Motor neuron (in vitro differentiated cells): ENCODE measurements around the gene AGFG1. TPM values are rescaled to one million over a fixed set of nuclear protein-coding genes. Genes with fewer than 3 reads are reported as not detected.

ENCODE experiments used
- ATAC-seq, 8 experiments: fragments of 200-7000 bp; cut with Tn5 transposase; replicated peaks in 6 of 8; 2 replicates each; pipeline ENCODE4 v1.8.0; 2021; ENCODE audit warnings: mild to moderate bottlenecking in 8 of 8, moderate library complexity in 8 of 8
- H3K27ac ChIP-seq, 2 donors: fragments of 250-450 bp; sonication (Bioruptor Pico); 2 replicates each; pipeline ENCODE4 v1.9.0; 2021; ENCODE audit warnings: antibody characterized with exemption in 2 of 2, mild to moderate bottlenecking in 2 of 2, moderate library complexity in 1 of 2
- H3K4me1 ChIP-seq, 2 donors: fragments of 250-450 bp; sonication (Bioruptor Pico); replicated peaks in 1 of 2; 2 replicates each; pipeline ENCODE4 v1.6.1; 2021; ENCODE audit warnings: antibody characterized with exemption in 2 of 2, mild to moderate bottlenecking in 2 of 2, moderate library complexity in 1 of 2
- H3K4me3 ChIP-seq, 5 donors: fragments of 250-450 bp; sonication (Bioruptor Pico); 2 replicates each; pipeline ENCODE4 v1.9.0; 2021; ENCODE audit warnings: antibody characterized with exemption in 5 of 5, mild to moderate bottlenecking in 5 of 5, moderate library complexity in 4 of 5
- WGBS, 10 experiments: fragments of 450-650 bp; shearing (Covaris generic); methylation state at CpG; one replicate each; pipeline ENCODE4 v1.0.0; 2022; 5-methylcytosine and 5-hydroxymethylcytosine counted together
- in situ Hi-C, 9 experiments: fragments of 400-800 bp; cut with MboI; loops; one replicate each; pipeline ENCODE4 v1.15.0; 2021; ENCODE audit warnings: low sequenced_read_pairs in 9 of 9, low pct_unique_long_range_greater_than_20kb in 2 of 9; ENCODE audit not compliant: unreplicated experiment in 9 of 9
- total RNA-seq, 8 experiments: library from RNA; unstranded; fragments of 300-600 nt; gene quantifications; 2 replicates each; pipeline versions ENCODE4 v1.2.3 to v1.2.4, GENCODE V29; 2022

Gene AGFG1
- total RNA-seq, 8 experiments from 2014 or later, result 26.2 to 65.6 (median 47.0) TPM

GRCh38 chr2:227485429-227485828 lies 13.5 kb downstream of the AGFG1 start:
- WGBS, 10 experiments, result 100% methylated on average over 1 of the region's 1 CpG; no CpG with 5 or more reads in 3 of the 10 experiments
- Histone ChIP-seq H3K27ac (no peak overlapping the region), H3K4me3 (no peak overlapping the region), H3K4me1 (no peaks in the 10 kb centered on the region)
- ATAC-seq, result no peak
- in situ Hi-C loops, result loop anchor here in 1 of 9 experiments (25.0 kb wide), 1 partner anchor 277 kb away; no protein-coding TSS in a partner anchor

- in situ Hi-C loops, result loop anchor here in 1 of 9 experiments (25.0 kb wide), 1 partner anchor 276 kb away; no protein-coding TSS in a partner anchor
- no peaks in the 10 kb centered on the region for H3K4me1 ChIP-seq
- no peak overlapping the region for H3K4me3 ChIP-seq
- no peak overlapping the region for H3K27ac ChIP-seq
- 44 to 100% (median 90%) methylated on average over 1 to 2 of the region's 2 CpGs; no CpG with 5 or more reads in 3 of the 10 experiments for WGBS, 10 experiments
- no peak for ATAC-seq
Measured at GRCh38 chr2:227486688-227487087, 14.7 kb downstream of the AGFG1 start.

GRCh38 chr2:227488045-227488444 lies 16.1 kb downstream of the AGFG1 start:
- no peak overlapping the region for H3K4me3 ChIP-seq
- H3K4me1 ChIP-seq, result no peaks in the 10 kb centered on the region
- WGBS, 10 experiments, result 71 to 100% (median 100%) methylated on average over 1 to 3 of the region's 3 CpGs; no CpG with 5 or more reads in 1 of the 10 experiments
- no peak overlapping the region for H3K27ac ChIP-seq
- in situ Hi-C loops, result loop anchor here in 1 of 9 experiments (25.0 kb wide), 1 partner anchor 274 kb away; no protein-coding TSS in a partner anchor
- ATAC-seq, result no peak

GRCh38 chr2:227491386-227491785 lies 19.4 kb downstream of the AGFG1 start:
- Histone ChIP-seq H3K27ac (no peak overlapping the region), H3K4me3 (no peak overlapping the region), H3K4me1 (no peaks in the 10 kb centered on the region)
- 67 to 100% (median 94%) methylated on average over 1 to 3 of the region's 3 CpGs for WGBS, 10 experiments
- in situ Hi-C loops, result loop anchor here in 1 of 9 experiments (25.0 kb wide), 1 partner anchor 271 kb away; no protein-coding TSS in a partner anchor
- ATAC-seq, result no peak

GRCh38 chr2:227493524-227493923 lies 21.6 kb downstream of the AGFG1 start:
- no peak for ATAC-seq
- in situ Hi-C loops, result loop anchor here in 1 of 9 experiments (25.0 kb wide), 1 partner anchor 269 kb away; no protein-coding TSS in a partner anchor
- H3K4me3 ChIP-seq, result no peak overlapping the region
- no peak overlapping the region for H3K27ac ChIP-seq
- WGBS, 10 experiments, result 55 to 100% (median 95%) methylated on average over 1 to 2 of the region's 2 CpGs; no CpG with 5 or more reads in 1 of the 10 experiments
- H3K4me1 ChIP-seq, result no peaks in the 10 kb centered on the region

GRCh38 chr2:227497158-227497557 lies 25.2 kb downstream of the AGFG1 start:
- in situ Hi-C loops, result loop anchor here in 1 of 9 experiments (25.0 kb wide), 1 partner anchor 265 kb away; no protein-coding TSS in a partner anchor
- H3K4me3 ChIP-seq, result no peak overlapping the region
- ATAC-seq, result no peak
- no peak overlapping the region for H3K27ac ChIP-seq
- WGBS, 10 experiments, result 13 to 100% (median 71%) methylated on average over 1 to 2 of the region's 2 CpGs
- no peaks in the 10 kb centered on the region for H3K4me1 ChIP-seq

GRCh38 chr2:227499627-227500300 lies 27.8 kb downstream of the AGFG1 start:
- no peak for ATAC-seq
- 75 to 100% (median 96%) methylated on average over 1 to 6 of the region's 6 CpGs; no CpG with 5 or more reads in 3 of the 10 experiments for WGBS, 10 experiments
- Histone ChIP-seq H3K4me1 (no peaks in the 10 kb centered on the region), H3K4me3 (no peak overlapping the region), H3K27ac (no peak overlapping the region)
- in situ Hi-C loops, result loop anchor here in 1 of 9 experiments (25.0 kb wide), 1 partner anchor 263 kb away; no protein-coding TSS in a partner anchor

GRCh38 chr2:227500301-227500630 lies 28.3 kb downstream of the AGFG1 start:
- no peak for ATAC-seq
- Histone ChIP-seq H3K27ac (no peak overlapping the region), H3K4me1 (no peaks in the 10 kb centered on the region), H3K4me3 (no peak overlapping the region)
- WGBS, 10 experiments, result 86 to 100% (median 100%) methylated on average over 1 of the region's 1 CpG; no CpG with 5 or more reads in 3 of the 10 experiments
- in situ Hi-C loops, result no loop called here

- 83 to 100% (median 98%) methylated on average over 1 to 5 of the region's 5 CpGs; no CpG with 5 or more reads in 7 of the 10 experiments for WGBS, 10 experiments
- in situ Hi-C loops, result no loop called here
- ATAC-seq, result no peak
- Histone ChIP-seq H3K4me3 (no peak overlapping the region), H3K4me1 (peaks cover 0 to 4% of the 10 kb centered on the region in 2 donors), H3K27ac (no peak overlapping the region)
Measured at GRCh38 chr2:227503433-227504406, 31.8 kb downstream of the AGFG1 start.

GRCh38 chr2:227504700-227505099 lies 32.7 kb downstream of the AGFG1 start:
- peak in 2 of 8 experiments; percentile 32 to 37 for ATAC-seq
- in situ Hi-C loops, result no loop called here
- H3K4me1 ChIP-seq, result peaks cover 0 to 4% of the 10 kb centered on the region in 2 donors
- no peak overlapping the region for H3K27ac ChIP-seq
- H3K4me3 ChIP-seq, result no peak overlapping the region
- WGBS, 10 experiments, result 35 to 100% (median 87%) methylated on average over 1 to 3 of the region's 3 CpGs; no CpG with 5 or more reads in 1 of the 10 experiments

- no peak for ATAC-seq
- in situ Hi-C loops, result no loop called here
- Histone ChIP-seq H3K4me1 (peaks cover 0 to 4% of the 10 kb centered on the region in 2 donors), H3K4me3 (no peak overlapping the region), H3K27ac (no peak overlapping the region)
- WGBS, 10 experiments, result 83 to 100% (median 100%) methylated on average over 1 of the region's 1 CpG; no CpG with 5 or more reads in 3 of the 10 experiments
Measured at GRCh38 chr2:227506456-227506855, 34.5 kb downstream of the AGFG1 start.

- Histone ChIP-seq H3K4me1 (peaks cover 0 to 4% of the 10 kb centered on the region in 2 donors), H3K4me3 (no peak overlapping the region), H3K27ac (no peak overlapping the region)
- in situ Hi-C loops, result no loop called here
- WGBS, 10 experiments, result 0 to 20% (median 8%) methylated on average over 1 to 2 of the region's 2 CpGs
- peak; percentile 36 to 87 (median 62) for ATAC-seq
Measured at GRCh38 chr2:227507963-227508362, 36.0 kb downstream of the AGFG1 start.
